ENCODE measurements around the gene PPL.
"Not testable (repeated sequence)": the region's sequence is repeated elsewhere in the genome, so short reads cannot be mapped to it uniquely, and the experiment has no call there.

PPL gene

DNA sequence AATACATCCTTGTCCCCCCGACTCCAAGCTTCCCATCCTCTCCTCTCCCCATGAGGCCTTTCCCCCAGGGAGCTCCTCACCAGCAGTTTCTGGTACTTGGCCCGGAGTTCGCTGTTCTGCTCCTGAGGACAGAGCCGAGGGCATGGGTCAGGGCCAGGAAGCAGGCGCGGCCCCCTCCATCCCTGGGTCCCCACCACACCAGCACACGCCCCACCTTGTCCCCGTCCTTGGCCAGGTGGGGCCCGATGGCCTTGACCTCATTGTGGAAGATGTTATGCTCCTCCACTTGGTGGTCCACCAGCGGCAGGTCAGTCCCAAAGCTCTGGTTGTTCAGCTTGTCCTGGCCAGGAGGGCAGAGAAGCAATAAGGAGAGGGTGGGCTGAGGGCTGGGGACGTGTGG is 36.2 kb downstream of the PPL start:
- TF ChIP-seq, protein P1, sequence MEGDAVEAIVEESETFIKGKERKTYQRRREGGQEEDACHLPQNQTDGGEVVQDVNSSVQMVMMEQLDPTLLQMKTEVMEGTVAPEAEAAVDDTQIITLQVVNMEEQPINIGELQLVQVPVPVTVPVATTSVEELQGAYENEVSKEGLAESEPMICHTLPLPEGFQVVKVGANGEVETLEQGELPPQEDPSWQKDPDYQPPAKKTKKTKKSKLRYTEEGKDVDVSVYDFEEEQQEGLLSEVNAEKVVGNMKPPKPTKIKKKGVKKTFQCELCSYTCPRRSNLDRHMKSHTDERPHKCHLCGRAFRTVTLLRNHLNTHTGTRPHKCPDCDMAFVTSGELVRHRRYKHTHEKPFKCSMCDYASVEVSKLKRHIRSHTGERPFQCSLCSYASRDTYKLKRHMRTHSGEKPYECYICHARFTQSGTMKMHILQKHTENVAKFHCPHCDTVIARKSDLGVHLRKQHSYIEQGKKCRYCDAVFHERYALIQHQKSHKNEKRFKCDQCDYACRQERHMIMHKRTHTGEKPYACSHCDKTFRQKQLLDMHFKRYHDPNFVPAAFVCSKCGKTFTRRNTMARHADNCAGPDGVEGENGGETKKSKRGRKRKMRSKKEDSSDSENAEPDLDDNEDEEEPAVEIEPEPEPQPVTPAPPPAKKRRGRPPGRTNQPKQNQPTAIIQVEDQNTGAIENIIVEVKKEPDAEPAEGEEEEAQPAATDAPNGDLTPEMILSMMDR (IDR thresholded peaks at IDR 0.05; ENCODE audit: control insufficient read depth, insufficient read depth, low read depth, low read length, missing control alignments), result no peak
- DNase-seq (ENCODE audit: low read depth), result no peak
- H3K4me3 ChIP-seq (ENCODE audit: control insufficient read depth, low read depth, low read length), result no peak overlapping the region

DNA sequence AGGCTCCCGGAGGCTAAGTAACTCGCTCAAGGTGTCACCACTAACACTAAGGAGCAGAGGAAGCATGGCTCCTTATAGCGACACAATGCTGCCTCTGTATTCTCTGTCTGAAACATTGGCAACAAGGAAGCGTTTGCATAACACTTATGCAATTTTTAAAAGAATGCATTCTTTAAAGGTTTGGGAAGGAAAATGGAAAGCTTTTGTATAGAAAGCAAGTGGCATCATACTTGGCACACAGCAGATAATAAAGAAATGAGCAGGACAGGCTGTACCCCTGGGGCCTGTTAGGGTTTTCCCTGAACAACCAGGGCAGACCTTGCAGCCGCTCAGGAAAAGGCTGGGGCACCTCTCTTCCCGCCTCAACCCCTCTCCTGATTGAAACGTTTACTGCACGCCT is 36.9 kb downstream of the PPL start:
- TF ChIP-seq, protein P1 (IDR thresholded peaks at IDR 0.05; ENCODE audit: control insufficient read depth, insufficient read depth, low read depth, low read length, missing control alignments), result no peak
- DNase-seq (ENCODE audit: low read depth), result no peak
- H3K4me3 ChIP-seq (ENCODE audit: control insufficient read depth, low read depth, low read length), result no peak overlapping the region

DNA sequence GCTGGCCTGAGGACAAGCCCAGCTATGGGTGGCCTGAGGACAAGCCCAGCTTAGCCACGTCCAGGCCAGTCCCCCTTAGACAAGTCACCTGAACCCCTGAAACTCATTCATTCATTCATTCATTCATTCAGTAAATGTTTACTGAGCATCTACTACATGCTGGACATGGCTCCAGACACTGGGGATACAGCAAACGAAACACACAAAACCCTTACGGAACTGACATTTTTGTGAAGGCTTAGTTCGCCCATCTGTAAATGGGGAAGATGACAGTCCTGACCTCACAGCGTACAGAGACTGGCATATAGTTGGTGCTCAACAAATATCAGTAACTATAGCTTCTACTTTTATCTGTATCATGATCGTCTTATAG is 37.5 kb downstream of the PPL start:
- TF ChIP-seq, protein P1 (IDR thresholded peaks at IDR 0.05; ENCODE audit: control insufficient read depth, insufficient read depth, low read depth, low read length, missing control alignments), result no peak
- no peak overlapping the region for H3K4me3 ChIP-seq (ENCODE audit: control insufficient read depth, low read depth, low read length)
- DNase-seq (ENCODE audit: low read depth), result no peak

DNA sequence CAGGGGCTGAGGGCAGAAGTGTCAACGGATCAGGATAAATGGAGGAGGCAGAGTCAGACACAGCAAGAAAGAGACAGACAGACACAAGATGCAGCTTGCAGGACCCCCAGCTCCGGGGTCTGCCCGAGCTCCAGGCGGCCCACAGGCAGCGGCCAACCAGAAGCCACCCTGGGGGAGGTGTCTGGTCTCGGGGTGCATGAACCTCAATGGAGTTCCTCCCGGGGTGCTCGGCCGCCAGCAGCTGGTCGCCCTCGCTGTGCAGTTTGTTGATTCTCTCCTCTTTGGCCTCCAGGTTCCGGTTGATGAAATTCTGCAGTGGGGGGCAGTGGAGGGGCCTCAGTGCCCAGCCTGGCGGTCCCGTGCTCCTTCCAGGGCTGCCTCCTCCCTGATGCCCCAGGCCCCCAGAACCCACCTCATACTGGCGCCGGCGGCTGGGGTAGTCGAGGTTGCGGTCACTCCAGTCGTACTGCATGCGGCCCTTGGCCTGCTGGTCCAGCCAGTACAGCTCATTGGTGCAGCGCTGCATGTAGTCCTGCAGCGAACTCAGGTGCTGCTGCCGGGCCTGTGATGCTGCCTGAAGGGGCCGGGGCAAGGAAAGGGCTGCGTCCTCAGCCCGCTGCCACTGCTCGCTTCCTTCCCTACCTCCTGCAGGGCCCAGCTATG is 38.0 kb downstream of the PPL start:
- DNase-seq (ENCODE audit: low read depth), result no peak
- TF ChIP-seq, protein P1 (IDR thresholded peaks at IDR 0.05; ENCODE audit: control insufficient read depth, insufficient read depth, low read depth, low read length, missing control alignments), result no peak
- no peak overlapping the region for H3K4me3 ChIP-seq (ENCODE audit: control insufficient read depth, low read depth, low read length)

DNA sequence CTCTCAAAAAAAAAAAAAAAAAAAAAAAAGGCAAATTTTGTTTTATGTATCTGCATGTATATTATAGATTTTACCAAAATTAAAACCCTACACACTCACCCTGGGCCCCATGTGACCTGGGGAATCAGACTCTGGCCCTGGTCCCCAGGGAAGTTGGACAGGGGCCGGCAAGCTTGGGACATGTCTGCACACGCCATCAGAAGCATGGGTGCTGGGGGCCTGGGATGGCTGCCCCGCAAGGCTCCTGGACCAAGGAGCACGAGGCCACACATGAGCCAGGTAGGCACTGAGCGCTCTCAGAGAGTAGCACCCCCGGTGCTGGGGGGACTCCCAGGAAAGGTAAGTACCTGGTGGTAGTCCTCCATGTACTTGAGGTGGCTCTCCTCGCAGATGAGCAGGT is 39.6 kb downstream of the PPL start:
- DNase-seq (ENCODE audit: low read depth), result no peak
- TF ChIP-seq, protein P1 (IDR thresholded peaks at IDR 0.05; ENCODE audit: control insufficient read depth, insufficient read depth, low read depth, low read length, missing control alignments), result no peak
- no peak overlapping the region for H3K4me3 ChIP-seq (ENCODE audit: control insufficient read depth, low read depth, low read length)

DNA sequence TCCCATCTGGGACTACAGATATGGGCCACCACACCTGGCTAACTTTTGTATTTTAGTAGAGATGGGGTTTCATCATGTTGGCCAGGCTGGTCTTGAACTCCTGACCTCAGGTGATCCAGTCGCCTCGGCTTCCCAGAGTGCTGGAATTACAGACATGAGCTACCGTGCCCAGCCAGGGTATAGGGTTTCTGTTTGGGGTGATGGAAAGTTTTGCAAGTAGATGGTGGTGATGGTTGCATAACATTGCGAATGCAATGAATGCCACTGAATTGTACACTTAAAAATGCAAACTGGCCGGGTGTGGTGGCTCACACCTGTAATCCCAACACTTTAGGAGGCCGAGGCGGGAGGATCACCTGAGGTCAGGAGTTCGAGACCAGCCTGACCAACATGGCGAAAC is 40.2 kb downstream of the PPL start:
- not testable (repeated sequence) for H3K4me3 ChIP-seq (ENCODE audit: control insufficient read depth, low read depth, low read length); DNase-seq (ENCODE audit: low read depth)

DNA sequence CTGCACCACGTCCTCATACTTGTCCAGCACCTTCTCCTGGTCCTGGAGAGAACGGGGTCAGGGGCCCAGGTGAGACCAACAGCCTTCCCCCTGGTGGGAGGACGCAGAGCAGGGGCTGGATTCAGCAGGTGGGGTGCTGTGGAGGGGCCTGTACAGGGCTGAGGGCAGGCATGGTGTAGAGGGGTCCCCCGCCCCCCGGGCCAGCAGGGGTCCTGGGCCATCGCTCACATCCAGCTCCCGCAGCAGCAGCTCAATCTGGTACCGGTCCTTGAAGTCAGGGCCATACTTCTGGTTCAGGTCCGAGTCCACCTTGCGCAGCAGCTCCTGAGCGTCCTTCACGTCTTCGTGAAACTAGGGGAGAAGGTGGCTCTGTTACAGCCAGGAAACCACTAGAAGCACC is 41.6 kb downstream of the PPL start:
- TF ChIP-seq, protein P1 (IDR thresholded peaks at IDR 0.05; ENCODE audit: control insufficient read depth, insufficient read depth, low read depth, low read length, missing control alignments), result no peak
- no peak for DNase-seq (ENCODE audit: low read depth)
- no peak overlapping the region for H3K4me3 ChIP-seq (ENCODE audit: control insufficient read depth, low read depth, low read length)

Data from AG09309 (cell line).